Nephron (organoid): ENCODE data around the gene OR5K4.

Experiments
- H3K27ac Mint-ChIP-seq, 3 experiments: 2 replicates each; pipeline ENCODE4 v1.8.0; 2020; ENCODE audit warnings: mixed read lengths in 3 of 3, mild to moderate bottlenecking in 2 of 3, moderate library complexity in 1 of 3
- H3K27me3 Mint-ChIP-seq: 2 replicates; pipeline ENCODE4 v1.8.0; 2021; ENCODE audit warnings: low read depth, mild to moderate bottlenecking, moderate library complexity, mixed read lengths
- H3K36me3 Mint-ChIP-seq: 2 replicates; pipeline ENCODE4 v1.8.0; 2020; ENCODE audit warnings: low read depth, mixed read lengths
- H3K4me1 Mint-ChIP-seq: 2 replicates; pipeline ENCODE4 v1.8.0; 2020; ENCODE audit warnings: mixed read lengths
- H3K4me3 Mint-ChIP-seq, 3 experiments: 2 replicates each; pipeline ENCODE4 v1.8.0; 2020; ENCODE audit warnings: mild to moderate bottlenecking in 3 of 3, mixed read lengths in 3 of 3, moderate library complexity in 2 of 3
- H3K9me3 Mint-ChIP-seq: 2 replicates; pipeline ENCODE4 v1.8.0; 2020; ENCODE audit warnings: mixed read lengths
- TF ChIP-seq, protein P1 (sequence below), 3 experiments: fragments of 200-600 bp; sonication (generic); IDR thresholded peaks; one replicate each; pipeline ENCODE4 v1.5.0; 2021; ENCODE audit warnings: antibody characterized with exemption in 3 of 3; ENCODE audit not compliant: unreplicated experiment in 3 of 3

Gene OR5K4

DNA sequence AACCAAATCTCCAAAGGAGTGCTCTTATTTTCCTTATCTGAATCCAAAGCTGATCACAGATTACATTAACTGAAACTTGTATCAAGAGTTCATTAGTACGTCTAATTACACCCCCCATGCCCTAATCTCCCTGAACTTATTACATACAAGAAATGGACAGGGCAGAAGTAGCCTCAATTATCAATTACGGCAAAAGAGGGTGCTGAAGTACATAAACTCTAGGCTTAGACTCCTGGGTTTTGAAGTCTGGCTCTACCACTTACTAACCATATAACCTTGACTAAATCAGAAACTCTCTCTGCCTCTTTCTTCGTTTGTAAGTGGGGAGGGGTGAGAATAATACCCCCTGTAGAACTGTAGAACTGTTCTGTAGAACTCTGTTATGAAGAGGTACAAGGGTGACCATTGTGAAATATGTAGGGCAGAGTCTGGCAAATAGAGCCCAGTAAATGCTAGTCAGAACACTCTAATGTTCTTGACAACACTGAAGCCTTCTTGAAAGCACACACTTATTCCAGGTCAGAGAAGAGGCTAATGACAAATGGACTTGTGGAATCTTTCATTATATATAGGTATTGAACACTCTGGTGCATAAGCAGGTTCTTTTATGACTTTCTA is 19.6 kb upstream of the OR5K4 start:
- peaks cover 10% of the 10 kb centered on the region for H3K27me3 Mint-ChIP-seq
- H3K27ac Mint-ChIP-seq: no peak overlapping the region
- no peaks in the 10 kb centered on the region for H3K9me3 Mint-ChIP-seq
- no peak overlapping the region for H3K4me3 Mint-ChIP-seq
- H3K4me1 Mint-ChIP-seq: no peaks in the 10 kb centered on the region
- no peaks in the 10 kb centered on the region for H3K36me3 Mint-ChIP-seq
- TF ChIP-seq, protein P1, sequence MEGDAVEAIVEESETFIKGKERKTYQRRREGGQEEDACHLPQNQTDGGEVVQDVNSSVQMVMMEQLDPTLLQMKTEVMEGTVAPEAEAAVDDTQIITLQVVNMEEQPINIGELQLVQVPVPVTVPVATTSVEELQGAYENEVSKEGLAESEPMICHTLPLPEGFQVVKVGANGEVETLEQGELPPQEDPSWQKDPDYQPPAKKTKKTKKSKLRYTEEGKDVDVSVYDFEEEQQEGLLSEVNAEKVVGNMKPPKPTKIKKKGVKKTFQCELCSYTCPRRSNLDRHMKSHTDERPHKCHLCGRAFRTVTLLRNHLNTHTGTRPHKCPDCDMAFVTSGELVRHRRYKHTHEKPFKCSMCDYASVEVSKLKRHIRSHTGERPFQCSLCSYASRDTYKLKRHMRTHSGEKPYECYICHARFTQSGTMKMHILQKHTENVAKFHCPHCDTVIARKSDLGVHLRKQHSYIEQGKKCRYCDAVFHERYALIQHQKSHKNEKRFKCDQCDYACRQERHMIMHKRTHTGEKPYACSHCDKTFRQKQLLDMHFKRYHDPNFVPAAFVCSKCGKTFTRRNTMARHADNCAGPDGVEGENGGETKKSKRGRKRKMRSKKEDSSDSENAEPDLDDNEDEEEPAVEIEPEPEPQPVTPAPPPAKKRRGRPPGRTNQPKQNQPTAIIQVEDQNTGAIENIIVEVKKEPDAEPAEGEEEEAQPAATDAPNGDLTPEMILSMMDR (IDR thresholded peaks at IDR 0.05; ENCODE audit: unreplicated experiment in 3 of 3): no peak

DNA sequence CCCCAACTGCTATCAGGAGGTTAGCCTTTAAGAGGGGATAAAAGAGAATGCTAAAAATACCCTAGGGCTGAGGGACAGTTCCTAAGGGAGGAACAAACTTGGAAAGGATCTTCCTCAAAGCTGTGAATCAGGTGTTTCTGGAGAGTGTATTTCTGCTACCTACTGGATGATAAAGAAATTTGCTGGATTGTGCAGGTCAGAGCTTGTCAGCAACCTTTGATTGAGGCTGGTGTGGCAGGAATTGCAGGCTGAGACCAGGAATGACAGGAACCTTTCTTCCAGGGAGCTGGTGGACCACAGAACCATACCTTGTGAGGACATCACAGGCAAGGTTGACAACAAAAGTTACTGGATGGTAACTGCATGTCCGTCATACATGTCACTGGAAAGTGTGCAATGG is 14.6 kb upstream of the OR5K4 start:
- TF ChIP-seq, protein P1 (IDR thresholded peaks at IDR 0.05; ENCODE audit: unreplicated experiment in 3 of 3): no peak
- Mint-ChIP-seq H3K9me3 (no peaks in the 10 kb centered on the region), H3K27me3 (peaks cover 8% of the 10 kb centered on the region), H3K36me3 (no peaks in the 10 kb centered on the region), H3K4me3 (no peak overlapping the region), H3K27ac (no peak overlapping the region), H3K4me1 (no peaks in the 10 kb centered on the region)

DNA sequence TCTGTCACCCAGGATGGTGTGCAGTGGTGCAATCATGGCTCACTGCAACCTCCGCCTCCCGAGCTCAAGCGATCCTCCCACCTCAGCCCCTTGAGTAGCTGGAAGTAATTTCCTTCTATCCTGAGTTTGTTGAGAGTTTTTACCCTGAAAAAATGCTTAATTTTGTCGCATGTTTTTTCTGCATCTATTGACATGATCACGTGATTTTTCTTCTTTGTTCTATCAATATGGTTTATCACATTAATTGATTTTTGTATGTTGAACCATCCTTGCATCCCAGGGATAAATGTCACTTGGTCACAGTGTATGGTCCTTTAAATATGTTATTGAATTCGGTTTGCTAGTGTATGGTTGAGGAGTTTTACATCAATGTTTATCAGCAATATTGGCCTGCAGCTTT is 11.9 kb upstream of the OR5K4 start:
- Mint-ChIP-seq H3K4me1 (no peaks in the 10 kb centered on the region), H3K9me3 (no peaks in the 10 kb centered on the region), H3K36me3 (no peaks in the 10 kb centered on the region), H3K27me3 (peaks cover 8% of the 10 kb centered on the region), H3K4me3 (no peak overlapping the region), H3K27ac (no peak overlapping the region)
- TF ChIP-seq, protein P1 (IDR thresholded peaks at IDR 0.05; ENCODE audit: unreplicated experiment in 3 of 3): no peak

DNA sequence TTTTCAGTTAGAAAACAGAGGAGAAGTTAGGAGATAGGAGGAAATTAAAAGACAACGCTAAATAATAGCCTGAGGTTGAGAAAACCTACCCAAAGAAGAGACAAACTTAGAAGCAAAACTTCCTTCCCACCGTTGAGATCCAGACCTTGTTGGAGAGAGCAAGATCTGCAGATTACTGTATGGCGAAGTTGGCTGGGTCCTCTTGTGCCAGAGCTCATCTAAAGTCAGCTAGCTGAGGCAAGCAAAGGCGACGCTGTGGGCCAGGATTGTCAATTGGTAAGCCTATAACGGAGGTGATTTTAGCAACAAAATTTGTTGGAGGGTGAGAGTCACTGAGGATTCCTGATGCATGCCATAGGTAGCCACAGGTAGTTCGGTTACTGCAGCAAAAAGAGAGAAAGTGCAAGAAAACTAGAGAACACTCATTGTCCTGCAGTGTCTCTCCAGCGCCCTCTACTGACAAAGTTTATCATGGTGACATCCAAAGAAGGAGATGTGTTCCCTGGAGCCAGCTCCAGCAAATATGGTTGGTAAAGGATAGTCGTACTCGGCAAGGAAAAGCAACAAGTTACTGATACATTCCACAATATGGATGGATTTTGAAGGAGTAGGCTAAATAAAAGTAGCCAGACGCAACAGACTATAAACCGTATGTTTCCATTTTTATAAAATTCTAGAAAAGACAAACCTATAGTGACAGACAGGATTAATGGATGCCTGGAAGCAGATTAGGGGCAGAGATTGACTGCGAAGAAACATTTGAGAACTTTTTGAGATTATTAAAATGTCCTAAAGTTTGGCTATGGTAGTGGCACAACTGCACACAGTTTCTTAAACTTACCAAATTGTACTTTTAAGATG is 9.8 kb upstream of the OR5K4 start:
- no peak overlapping the region for H3K4me3 Mint-ChIP-seq
- H3K27me3 Mint-ChIP-seq: peaks cover 4% of the 10 kb centered on the region
- no peaks in the 10 kb centered on the region for H3K9me3 Mint-ChIP-seq
- no peaks in the 10 kb centered on the region for H3K4me1 Mint-ChIP-seq
- no peak overlapping the region for H3K27ac Mint-ChIP-seq
- TF ChIP-seq, protein P1 (IDR thresholded peaks at IDR 0.05; ENCODE audit: unreplicated experiment in 3 of 3): peak; percentile 26 to 55 (median 43)
- no peaks in the 10 kb centered on the region for H3K36me3 Mint-ChIP-seq

DNA sequence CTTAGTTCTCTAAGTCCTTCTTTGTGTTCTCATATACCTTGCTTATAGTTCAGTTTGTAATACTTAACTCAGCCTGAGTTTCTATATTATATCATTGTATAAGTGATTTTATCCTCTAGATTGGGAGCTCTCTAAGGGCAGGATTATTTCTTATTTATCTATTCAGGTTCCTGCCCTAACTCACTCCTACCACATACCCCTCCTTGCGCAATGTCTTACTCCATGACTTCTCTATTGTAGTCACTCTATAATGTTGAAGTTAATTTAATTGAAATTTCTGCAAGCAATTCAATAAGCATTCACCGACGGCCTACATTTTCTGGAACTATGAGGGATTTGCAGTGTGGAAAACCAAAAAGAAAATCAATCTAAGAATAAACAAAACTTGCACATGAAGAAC is 3.6 kb upstream of the OR5K4 start:
- H3K27me3 Mint-ChIP-seq: peaks cover 4% of the 10 kb centered on the region
- no peak overlapping the region for H3K27ac Mint-ChIP-seq
- H3K4me1 Mint-ChIP-seq: no peaks in the 10 kb centered on the region
- H3K9me3 Mint-ChIP-seq: no peaks in the 10 kb centered on the region
- H3K4me3 Mint-ChIP-seq: no peak overlapping the region
- H3K36me3 Mint-ChIP-seq: no peaks in the 10 kb centered on the region
- TF ChIP-seq, protein P1 (IDR thresholded peaks at IDR 0.05; ENCODE audit: unreplicated experiment in 3 of 3): no peak
